ENCODE results near the gene DNAJC24. TPM values are rescaled to one million over a fixed set of nuclear protein-coding genes. Genes with fewer than 3 reads are reported as not detected.

Gene DNAJC24
- total RNA-seq, 2 donors from 2014 or later = 10.5 to 18.9 TPM

Other genes with a start within 250 kb of the DNAJC24 start
- under 1 TPM; 0.11 to 0.26 TPM for gene DCDC1, start 121 bp upstream of the DNAJC24 start, total RNA-seq
- gene IMMP1L, start 139.8 kb downstream of the DNAJC24 start, total RNA-seq = 10 to 100 TPM; 16.4 to 24.5 TPM
- 10 to 100 TPM; 15.9 to 19.0 TPM for gene ELP4, start 139.9 kb downstream of the DNAJC24 start, total RNA-seq

Measured in activated T-helper 17 cell treated with anti-CD3 and anti-CD28 coated beads, Interleukin-2, amount 50 U/mL, for 72 hours (primary cell).